ENCODE measurements around the gene FREM2.

FREM2 gene

DNA sequence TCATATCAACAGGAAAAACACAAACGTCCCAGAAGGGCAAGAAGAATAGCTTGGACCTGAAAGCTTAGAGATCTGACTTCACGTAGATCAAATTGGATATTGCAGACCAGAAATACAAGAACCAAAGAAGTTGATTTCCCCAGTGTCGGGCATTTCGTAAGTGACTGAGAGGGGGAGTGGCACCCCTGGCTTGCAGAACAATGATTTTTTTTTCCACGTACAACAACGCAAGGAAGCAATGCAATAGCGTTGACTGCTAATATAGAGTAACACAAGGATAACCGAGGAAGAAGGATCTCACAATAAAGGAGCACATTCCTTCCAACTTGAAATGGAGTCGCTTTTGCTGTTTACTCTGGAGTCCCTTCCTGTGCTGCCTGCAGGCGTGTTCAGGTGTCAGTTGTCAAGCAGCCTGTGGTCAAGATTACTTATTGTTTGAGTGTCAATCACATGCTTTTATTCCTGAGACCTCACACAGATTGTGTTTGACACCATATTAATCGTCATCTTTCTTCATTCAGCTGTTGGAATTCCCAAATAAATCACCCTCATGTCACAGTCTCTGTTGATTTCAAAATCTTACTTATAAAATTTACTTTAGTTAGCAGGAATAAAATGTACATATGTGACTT lies 139.4 kb downstream of the FREM2 start:
- DNase-seq (ENCODE audit: low read depth, low spot score), result no peak

DNA sequence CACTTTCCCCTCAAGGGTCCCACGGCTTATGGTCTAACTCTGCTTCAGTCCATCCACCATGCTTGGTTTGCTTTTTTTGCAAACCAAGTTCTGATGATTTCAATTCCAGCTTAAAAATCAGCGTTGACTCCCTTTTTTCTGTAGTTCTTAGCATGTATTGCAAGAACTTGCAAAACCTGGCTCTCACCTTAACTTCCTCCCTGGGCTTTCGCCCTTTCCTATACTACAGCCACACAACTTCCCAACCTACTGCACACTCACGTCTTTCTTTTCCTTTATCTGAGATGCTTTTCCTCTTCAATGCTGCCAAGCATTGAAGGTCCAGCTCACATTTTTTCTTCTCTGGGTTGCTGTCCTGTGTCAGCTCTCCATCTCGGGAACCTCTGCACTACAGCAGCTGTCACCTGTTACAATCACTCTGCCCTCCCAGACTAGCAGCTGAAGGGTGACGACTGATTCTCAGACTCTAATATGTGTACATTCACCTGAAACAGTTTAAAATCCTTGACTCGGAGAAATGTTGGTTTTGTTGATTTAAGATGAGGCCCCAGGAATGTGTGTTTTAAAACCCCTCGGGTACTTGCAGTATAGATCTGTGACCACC lies 143.7 kb downstream of the FREM2 start:
- DNase-seq (ENCODE audit: low read depth, low spot score), result no peak

- no peak for DNase-seq (ENCODE audit: low read depth, low spot score)
Measured at GRCh38 chr13:38844581-38844980, 157.7 kb downstream of the FREM2 start.

DNA sequence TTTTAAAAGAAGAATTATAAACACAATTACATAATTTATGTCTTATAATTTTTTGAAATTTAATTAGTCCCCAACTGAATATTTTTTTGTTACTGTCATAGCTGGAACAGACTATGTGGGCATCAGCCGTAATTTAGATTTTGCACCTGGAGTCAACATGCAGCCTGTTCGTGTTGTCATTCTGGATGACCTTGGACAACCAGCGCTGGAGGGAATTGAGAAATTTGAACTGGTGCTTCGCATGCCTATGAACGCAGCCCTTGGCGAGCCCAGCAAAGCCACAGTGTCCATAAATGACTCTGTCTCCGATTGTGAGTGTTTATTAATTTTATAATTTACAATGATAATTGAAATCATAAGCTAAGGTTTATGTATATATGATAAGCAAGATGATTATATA lies 161.5 kb downstream of the FREM2 start:
- DNase-seq (ENCODE audit: low read depth, low spot score), result no peak

- DNase-seq (ENCODE audit: low read depth, low spot score), result no peak
Measured at GRCh38 chr13:38849315-38849714, 162.4 kb downstream of the FREM2 start.

GRCh38 chr13:38850868-38851626 lies 164.2 kb downstream of the FREM2 start:
- DNase-seq (ENCODE audit: low read depth, low spot score), result no peak

DNA sequence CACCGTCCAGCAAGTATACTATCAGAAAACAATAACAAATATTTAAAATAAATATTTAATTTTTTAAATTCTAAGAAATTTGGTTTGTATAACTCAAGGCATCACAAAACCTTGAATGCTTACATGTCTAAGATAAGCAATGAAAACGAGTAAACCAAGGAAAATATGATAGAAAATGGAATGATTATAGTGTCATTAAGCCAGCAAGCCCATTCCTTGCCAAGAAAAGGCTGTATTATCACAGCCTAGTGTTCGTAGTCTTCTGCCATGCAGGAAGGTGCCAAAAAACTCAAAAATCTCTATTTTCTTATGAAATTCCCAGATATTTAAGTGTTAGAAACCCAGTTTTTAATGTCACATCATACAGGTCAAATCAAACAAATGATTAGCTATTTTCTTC lies 167.3 kb downstream of the FREM2 start:
- DNase-seq (ENCODE audit: low read depth, low spot score), result no peak

- DNase-seq (ENCODE audit: low read depth, low spot score), result no peak
Measured at GRCh38 chr13:38856065-38856464, 169.2 kb downstream of the FREM2 start.

DNA sequence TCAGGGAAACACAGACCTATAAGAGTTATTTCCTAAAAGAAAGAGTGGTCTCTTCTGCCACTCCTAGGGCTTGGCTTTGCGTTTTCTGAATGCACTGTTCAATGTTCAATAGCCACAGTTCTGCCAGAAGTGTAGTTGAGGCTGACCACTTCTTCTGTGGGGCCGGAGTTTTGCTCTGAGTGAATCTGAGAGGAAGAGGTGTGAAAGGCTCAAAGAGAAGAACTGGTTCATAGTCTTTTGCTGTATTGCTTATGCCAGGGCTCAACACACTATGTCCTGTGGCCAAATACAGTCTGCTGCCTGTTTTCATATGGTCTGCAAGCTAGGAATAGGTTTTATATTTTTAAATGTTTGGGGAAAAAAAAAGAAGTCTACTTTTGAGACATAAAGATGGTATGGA lies 175.6 kb downstream of the FREM2 start:
- no peak for DNase-seq (ENCODE audit: low read depth, low spot score)

DNA sequence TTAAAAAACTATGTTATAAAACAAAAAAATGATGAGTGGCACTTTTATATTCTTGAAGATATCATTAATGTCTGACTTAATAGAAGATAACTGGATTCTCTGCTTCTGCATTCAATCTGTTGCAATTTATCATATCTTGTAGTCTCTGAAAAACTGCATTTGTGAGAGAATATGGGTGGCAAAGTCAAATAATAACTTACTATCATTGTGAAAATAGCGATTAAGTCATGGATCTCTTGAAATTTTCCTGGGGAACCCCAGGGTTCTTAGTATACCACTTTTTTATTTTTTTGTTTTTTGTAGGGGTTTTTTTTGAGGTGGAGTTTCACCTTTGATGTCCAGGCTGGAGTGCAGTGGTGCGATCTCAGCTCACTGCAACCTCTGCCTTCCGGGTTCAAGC lies 176.7 kb downstream of the FREM2 start:
- no peak for DNase-seq (ENCODE audit: low read depth, low spot score)

DNA sequence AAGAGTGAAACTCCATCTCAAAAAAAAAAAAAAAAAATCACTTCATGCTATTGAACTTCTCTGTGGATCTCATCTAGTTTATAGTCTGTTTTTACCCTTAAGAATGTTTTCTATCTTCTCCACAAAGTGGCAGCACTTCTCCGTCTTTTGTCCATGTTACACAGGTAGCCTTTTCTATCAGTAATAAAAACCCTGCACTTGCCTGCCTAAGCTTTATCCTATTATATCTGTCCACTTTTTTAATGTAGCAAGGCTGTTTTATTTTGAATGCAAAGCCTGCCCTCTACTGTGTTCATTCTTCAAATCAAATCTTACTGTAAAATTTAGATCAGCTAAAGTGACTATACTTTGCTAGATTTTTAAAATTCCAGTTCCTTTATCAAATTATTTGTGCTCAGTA lies 179.8 kb downstream of the FREM2 start:
- no peak for DNase-seq (ENCODE audit: low read depth, low spot score)

DNA sequence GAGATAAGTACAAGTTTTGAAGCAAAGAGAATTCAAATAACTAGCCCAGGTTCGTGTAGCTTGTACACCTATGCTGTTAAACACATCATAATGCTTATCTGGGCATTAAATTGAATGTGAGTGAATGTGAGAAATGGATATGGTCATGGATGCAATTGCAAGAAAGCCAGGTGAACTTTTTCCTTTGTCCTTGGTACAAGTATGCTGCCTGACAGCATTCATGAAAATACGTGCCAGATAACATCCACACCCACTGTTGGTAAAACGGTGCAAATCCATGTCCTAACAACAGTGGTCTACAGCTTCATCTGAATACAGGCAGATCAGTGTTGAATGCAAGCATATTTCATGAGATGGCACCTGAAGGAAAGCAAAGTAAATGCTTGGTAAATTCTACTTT lies 181.5 kb downstream of the FREM2 start:
- DNase-seq (ENCODE audit: low read depth, low spot score), result no peak

DNA sequence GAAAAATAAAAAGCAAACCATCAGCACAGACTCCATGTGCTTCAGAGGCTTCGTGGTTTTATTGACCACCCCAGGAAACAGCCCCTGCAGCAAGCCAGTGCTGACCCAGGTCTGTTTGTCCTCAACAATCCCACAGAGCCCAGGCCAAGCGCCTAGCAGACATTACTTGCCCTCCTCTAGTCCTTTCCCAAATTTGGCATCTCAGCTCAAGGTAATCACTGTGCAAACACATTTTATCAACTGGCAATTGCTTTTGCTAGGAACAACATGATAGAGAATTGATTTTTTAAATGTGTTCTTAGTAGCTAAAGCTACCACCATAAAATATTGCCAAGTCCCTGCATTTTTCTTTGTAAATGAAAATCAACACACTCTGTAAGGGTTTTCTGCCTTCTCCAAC lies 182.0 kb downstream of the FREM2 start:
- DNase-seq (ENCODE audit: low read depth, low spot score), result no peak

GRCh38 chr13:38871275-38871674 lies 184.4 kb downstream of the FREM2 start:
- no peak for DNase-seq (ENCODE audit: low read depth, low spot score)

GRCh38 chr13:38872693-38873092 lies 185.8 kb downstream of the FREM2 start:
- peak; percentile 4 for DNase-seq (ENCODE audit: low read depth, low spot score)

- no peak for DNase-seq (ENCODE audit: low read depth, low spot score)
Measured at GRCh38 chr13:38875186-38875875, 188.5 kb downstream of the FREM2 start.

DNA sequence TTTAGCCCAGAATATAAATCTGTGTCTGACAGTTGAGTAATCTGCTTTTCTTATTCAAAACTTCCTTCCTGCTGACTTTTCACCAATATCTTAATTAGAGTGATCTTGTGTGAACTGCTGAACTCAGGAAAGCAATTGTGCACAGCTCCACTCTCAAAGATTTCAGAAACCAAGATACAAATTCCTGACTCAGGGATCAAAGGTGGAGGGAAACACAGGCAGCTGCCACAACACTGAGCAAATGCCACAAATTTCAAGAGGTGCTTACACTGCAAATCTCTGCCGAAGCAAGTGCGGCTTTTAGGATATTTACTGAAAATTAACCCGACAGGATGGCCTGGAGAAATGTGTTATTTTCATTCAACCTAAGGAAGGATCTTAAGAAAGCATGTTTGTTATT lies 192.4 kb downstream of the FREM2 start:
- no peak for DNase-seq (ENCODE audit: low read depth, low spot score)

DNA sequence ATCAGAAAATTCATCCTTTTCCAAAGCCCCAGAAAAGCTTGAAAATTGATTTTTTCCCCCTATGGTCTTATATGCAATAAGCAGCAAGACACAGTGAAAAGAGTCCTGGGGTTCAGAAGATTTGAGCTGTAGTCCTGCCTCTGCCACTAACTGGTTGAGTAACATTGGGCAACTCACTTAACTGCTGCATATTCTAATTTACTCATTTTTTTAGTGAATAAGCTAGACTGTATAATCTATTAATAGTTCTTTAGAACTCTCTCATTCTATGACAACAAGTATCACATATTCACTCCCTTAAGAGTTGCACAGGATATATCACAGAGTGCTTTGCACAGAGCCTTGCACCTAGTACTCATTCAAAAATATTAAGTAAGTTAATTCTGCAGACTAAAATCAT lies 192.9 kb downstream of the FREM2 start:
- no peak for DNase-seq (ENCODE audit: low read depth, low spot score)

- no peak for DNase-seq (ENCODE audit: low read depth, low spot score)
Measured at GRCh38 chr13:38880397-38880796, 193.5 kb downstream of the FREM2 start.

- DNase-seq (ENCODE audit: low read depth, low spot score), result no peak
Measured at GRCh38 chr13:38883783-38884182, 196.9 kb downstream of the FREM2 start.

GRCh38 chr13:38888309-38888708 lies 201.4 kb downstream of the FREM2 start:
- no peak for DNase-seq (ENCODE audit: low read depth, low spot score)

GRCh38 chr13:38895075-38895474 lies 208.2 kb downstream of the FREM2 start:
- DNase-seq (ENCODE audit: low read depth, low spot score), result no peak

- DNase-seq (ENCODE audit: low read depth, low spot score), result no peak
Measured at GRCh38 chr13:38897521-38897920, 210.6 kb downstream of the FREM2 start.

Data from activated naive CD8-positive, alpha-beta T cell treated with anti-CD3 and anti-CD28 coated beads, Interleukin-2, amount 50 U/mL, for 16 hours (primary cell).